Nucleus accumbens (tissue), 56 donors: ENCODE measurements around the gene NCF2.

Source experiments
- DNase-seq, 56 donors: peaks; one replicate each; lab custom pipeline; 2025; lab: John Stamatoyannopoulos, UW

Gene NCF2

DNA sequence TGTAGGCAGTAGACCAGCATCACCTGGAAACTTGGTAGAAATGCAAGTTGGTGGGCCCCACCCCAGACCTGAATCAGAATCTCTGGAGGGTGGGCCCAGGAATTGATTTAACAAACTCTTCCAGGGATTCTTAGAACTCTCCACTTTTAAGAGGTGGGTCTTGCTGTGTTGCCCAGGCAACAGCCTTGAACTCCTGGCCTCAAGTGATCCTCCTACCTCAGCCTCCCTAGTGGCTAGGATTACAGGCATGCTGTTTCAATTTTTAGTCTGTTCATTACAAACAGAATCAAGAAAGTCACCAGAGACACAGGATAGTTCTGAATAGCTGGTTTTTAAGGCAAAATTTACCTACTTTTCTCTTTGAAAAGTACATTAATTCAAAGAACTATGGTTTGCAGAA is 31.2 kb downstream of the NCF2 start:
- DNase-seq, result no peak

DNA sequence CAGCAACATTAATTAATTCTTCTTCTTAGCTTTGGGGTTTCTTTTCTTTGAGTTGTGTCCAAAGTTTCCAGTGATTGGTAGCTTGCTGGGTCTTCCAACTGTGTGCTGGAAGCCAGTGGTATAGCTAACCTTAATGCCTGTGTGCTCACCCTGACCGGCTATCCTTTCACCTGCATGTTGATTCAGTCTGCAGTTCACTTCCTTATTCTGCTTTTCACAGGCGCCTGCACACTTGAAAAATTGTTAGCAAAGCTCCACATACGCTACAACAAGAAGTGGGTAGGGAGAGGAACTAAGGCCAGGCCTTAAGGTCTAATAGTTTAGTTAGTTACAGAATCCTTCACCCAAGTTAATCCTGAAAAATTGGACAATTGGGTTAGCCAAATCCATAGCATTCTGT is 35.7 kb downstream of the NCF2 start:
- no peak for DNase-seq

DNA sequence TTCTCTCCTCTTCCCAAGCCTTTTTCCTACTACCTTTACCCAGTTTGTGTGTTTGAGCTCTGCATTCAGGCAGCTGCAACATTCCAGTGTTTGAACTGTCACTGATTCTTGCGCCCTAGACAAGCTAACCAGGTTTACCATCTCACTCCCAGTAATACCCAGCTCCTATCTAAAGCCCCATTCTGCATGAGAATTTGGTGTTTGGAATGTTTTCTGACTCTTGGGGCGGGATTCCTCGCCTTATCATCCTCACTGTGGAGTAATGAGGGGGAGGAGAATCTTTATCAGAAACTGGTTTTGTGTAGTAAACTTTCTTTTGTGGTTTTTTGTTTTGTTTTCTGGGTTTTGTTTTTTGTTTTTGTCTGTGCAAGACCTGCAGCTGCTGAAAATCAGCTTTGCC is 36.5 kb downstream of the NCF2 start:
- DNase-seq, result no peak

DNA sequence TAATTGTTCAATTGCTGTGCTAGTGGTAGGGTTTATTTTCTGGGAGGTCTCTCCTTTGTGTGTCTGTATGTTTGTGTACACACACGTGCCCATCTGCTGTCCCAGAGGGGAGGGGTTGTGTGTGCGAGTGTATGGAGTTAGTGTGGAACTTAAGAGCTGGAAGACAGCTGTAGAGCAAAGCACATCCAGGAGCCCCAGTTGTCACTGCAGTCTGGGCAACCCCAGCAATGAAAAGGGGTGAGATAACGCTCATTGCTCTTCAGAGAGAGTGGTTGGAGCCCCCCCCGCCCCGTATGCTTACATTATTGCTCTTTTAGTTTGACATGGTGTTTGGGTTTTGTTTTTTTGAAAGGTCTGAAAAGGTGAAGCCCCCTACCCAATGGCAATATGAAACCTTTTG is 36.9 kb downstream of the NCF2 start:
- DNase-seq, result no peak

DNA sequence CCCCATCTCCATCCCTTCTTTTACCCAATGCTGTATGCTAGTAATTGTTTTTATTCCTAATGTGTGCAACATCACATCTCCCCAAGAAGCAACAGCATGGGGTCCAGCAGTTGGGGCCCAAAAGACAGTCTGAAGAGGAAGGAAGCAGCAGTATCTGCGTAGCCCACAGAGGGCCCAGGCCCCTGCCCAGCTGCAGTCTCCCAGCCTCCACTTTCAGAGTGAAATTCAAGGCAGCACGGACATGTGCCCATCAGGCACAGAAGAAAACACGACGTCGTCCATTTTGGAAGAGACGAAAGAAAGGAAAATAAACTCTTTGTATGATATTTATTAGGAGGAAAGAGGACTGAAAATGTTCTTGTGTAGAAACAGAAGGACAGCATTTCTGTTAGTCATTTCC is 37.4 kb downstream of the NCF2 start:
- DNase-seq, result no peak

DNA sequence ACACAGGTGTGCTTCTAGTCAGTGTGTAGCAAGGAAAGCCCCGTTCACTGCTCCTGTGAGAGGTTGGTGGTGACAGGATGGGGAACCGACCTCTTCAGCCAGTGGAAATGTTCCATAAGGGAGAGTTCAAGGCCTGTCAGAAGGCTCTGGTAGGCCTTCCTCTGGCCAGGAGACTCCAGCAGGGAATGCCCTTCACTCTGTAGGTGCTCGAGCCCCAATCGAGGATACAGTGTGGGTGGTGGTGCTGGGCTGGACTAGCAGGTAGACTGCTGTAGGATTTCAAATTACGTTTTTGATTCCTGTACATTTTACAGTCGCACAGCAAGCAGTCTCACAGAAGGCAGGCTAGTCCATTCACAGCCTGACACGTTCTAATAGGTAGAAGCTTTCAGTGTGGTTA is 37.8 kb downstream of the NCF2 start:
- no peak for DNase-seq

DNA sequence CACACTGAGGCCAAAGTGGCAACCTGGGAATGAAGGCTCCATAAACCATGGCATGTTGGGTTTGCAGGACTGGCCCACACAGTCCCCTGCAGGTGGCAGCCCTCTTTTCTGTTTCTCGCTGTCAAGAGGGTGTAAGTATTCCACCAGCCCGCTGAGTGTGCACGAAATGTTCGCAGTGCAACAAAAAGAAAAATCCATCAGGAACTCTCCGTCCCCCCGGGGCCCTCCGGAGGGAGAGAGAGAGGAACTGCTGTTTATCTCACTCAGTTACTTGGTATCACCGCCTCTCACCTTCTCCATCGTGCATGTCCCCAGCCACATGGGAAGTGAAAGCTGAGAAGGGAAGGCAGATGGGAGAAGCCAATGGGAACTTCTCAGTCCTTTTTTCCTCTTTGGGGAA is 38.3 kb downstream of the NCF2 start:
- peak in 1 of 56 donors; percentile 9 for DNase-seq

DNA sequence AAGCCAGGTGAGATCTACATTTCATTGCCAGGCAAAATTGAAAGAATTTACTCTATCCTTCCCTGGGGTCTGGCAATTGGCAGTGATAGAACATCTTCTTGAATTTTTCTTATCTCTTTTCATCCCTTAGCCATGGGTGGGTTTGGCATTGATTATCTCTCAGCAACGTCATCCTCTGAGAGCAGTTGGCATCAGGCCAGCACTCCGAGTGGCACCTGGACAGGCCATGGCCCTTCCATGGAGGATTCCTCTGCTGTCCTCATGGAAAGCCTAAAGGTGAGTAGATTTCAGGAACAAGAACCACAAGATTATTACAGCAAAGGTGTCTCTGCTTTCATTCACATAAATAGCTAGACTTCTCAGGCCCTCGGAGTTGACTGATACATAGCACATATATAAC is 39.3 kb downstream of the NCF2 start:
- DNase-seq, result no peak

DNA sequence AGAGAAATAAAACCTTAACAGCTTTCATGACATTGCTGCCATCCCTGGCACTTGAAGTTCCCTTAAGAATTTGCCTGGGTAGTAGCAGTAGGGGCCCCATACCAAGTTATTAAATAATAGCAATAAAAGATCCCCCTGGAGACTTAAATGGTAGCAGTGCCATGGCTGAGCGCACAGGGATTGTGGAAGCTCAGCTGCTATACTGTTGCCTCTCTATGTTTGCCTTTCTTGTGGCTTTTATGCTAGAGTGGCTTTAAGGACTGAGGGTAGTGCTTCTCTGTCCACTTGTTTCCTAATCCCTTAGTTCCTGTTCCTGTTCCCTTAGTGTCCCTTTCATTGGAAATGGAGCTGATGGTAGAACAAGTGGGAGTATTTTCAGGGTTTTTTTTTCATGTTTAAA is 42.1 kb downstream of the NCF2 start:
- no peak for DNase-seq

DNA sequence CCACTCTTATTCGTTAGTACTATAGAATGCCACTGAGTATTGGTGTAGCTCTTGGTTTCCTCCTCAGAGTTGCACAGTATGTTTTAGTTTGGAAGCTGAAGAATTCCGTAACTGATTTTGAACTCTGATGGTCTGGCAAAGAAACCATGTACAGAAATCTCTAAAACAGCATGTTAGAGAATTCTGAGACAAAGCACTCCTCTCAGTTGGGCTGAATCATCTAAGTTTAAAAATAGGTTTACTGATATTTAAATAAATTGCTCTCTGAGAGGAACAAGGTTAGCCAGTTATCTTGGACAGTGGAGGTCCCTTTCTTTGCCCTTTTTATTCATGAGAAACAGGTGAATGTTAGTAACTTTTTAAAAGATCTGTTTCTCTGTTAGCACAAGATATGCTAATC is 43.8 kb downstream of the NCF2 start:
- no peak for DNase-seq

DNA sequence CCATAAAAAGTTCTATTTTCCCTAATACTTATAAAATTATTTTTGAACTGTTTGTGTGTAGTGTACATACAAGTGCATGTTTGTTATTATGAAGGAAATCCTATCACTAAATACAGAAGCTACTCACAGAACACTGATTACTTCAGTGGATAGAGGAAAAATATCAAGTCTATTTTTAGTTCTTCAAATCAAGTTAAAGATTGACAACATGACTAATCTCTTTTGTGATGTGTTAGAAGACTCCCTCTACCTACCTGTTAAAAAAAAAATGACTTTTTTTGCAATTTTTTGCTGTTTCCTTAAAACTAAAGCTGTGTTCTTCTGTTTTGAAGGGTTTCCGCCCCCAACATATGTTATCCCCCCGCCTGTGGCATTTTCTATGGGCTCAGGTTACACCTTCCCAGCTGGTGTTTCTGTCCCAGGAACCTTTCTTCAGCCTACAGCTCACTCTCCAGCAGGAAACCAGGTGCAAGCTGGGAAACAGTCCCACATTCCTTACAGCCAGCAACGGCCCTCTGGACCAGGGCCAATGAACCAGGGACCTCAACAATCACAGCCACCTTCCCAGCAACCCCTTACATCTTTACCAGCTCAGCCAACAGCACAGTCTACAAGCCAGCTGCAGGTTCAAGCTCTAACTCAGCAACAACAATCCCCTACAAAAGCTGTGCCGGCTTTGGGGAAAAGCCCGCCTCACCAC is 45.5 kb downstream of the NCF2 start:
- no peak for DNase-seq

DNA sequence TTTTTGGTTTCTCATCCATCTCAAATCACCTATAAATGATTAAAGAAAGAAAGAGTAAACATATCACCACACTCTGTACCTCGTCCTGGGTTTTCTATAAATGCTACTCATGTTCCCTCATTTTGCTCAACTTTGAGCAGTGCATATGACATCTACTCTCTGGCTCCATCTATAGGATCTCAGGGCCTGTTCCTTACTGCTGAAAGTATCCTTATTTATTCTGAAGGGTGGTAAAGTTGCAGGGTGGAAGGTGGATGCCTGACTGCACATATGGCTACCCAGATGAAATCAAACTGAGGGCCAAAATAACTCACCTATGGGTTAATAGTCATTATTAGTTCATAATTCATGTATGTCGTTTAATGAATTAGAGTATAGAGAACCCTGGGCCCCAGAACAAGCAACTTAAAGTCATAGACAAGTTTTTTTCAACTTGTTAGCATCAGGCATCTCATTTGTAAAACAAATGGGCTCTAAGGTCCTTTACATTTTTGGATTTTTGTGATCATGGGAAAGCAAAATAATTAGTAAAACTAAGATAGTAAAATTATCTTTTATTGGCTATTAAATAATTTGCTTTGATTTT is 46.5 kb downstream of the NCF2 start:
- DNase-seq, result peak in 1 of 56 donors; percentile 21

DNA sequence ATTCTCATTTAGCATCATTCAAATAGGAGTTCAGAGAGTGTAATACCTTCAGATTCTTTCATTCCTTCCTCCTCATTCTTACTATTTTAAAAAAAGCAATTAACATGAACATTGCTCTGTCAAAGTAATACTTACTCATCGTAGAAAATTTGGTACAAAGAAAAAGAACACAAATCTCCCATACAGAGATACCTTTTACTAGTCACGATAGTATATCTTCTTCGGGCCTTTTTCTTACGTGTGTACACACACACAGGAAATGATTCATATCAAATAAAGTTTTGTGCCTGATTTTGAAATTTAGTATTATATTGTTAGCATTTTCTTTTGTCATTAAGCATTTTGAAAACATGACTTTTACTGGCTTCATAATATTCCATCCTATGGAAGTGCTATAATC is 52.9 kb downstream of the NCF2 start:
- no peak for DNase-seq

DNA sequence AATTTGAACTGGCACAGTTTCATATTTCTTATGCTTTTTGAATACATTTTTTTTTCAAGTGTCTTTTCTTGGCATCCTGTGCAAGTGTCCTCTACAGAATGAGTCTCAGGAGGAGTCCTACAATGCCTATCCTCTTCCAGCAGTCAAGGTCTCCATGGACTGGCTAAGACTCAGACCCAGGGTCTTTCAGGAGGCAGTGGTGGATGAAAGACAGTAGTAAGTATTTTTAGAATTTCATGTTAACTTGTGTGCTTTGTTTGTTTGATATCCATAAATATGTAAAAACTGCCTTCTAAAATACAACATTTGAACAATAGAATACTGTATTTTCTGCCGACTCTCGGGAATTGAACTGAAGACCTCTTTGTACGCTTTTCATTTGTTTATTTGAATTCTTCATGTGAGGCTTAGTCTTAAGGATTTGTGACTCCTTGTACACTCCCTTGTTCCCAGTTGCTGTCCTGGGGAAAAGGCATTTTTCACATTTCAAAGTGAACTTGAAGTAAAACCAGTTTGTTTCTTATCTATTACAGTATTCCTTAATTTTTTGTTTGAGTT is 56.6 kb downstream of the NCF2 start:
- no peak for DNase-seq

DNA sequence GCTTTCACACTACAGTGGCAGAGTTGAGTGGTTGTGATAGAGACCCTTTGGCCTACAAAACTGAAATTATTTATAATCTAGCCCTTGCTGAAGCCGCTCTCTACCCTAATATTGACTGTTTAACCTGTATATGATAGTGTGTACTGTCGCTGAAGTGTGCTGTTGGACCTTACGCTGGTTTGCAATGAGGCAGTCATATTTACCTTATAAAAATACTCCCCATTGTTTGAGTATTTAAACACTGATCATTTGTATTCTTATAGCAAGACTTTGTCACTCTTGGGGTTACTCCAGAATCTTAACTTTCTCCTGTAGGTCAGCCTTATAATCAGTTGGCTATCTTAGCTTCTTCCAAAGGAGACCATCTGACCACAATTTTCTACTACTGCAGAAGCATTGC is 61.7 kb downstream of the NCF2 start:
- no peak for DNase-seq

DNA sequence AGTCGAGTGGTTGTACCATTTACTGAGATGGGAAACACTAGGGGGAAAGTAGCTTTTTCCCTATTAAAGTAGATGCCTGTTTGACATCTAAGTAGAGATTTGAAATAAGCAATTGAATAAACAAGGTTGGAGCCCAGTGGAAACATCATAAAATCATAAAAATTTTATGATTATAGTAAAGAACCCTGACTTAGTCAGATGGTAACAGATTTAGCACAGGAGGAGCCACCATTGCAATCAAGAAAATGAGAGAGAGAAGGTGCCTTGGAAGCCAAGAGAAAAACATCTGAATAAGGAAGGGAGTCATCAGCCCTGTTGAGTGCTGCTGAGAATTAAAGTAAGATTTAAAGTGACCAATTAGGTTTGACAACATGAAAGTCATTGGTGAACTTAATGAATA is 68.2 kb downstream of the NCF2 start:
- no peak for DNase-seq

DNA sequence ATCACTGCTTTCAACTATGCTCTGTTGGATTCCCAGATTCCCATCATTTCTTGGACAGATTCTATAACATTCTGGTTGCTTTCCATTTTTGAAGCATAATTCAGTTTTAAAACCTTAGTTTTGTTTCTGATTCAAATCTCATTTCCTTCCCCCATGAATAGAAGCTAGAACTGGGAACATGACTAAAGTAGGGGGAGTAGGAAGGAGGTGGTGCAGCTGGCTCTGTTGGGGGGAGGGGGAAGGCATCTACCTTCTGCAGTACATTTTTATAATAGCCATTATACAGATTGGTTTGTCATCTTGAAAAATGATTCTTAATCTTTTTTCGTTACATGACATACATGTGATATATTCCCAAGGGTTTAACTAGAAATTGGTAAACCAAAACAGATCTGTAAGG is 69.9 kb downstream of the NCF2 start:
- DNase-seq, result peak in 5 of 56 donors; percentile 1 to 16 (median 5)

DNA sequence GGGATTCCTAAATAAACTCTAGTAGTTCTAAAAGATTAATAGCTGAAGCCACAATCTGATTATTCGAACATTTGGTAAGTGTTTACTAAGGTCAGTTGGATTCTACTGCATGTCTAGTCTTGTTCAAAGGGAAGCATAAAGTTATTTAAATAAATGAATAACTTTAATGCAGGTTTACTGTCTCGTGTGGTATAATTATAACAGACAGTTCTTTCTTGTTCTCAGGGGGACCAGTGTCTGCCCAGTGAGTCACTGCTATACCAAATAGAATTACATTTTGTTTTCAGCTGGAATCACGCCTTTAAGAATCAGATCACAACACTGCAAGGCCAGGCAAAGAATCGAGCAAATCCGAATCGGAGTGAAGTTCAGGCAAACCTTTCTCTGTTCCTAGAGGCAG is 72.9 kb downstream of the NCF2 start:
- no peak for DNase-seq

DNA sequence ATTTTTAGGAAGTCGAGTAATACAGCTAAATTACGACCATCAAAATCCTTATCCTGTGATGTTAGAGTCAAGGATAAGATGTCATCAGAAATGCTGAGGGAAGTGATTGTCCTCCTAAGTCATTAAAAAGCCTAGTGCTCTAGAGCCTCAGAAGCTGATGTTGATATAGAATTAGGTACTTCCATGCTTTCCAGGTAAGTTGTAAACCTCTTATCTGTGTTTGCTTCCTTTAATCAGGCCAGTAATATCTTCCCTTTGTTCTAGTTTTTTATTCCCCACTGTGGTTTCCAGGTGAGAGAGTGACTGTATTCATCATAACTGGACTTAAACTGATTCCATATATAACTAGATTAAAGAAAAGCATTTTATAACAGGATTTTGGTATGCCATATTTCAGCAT is 73.5 kb downstream of the NCF2 start:
- DNase-seq, result no peak

DNA sequence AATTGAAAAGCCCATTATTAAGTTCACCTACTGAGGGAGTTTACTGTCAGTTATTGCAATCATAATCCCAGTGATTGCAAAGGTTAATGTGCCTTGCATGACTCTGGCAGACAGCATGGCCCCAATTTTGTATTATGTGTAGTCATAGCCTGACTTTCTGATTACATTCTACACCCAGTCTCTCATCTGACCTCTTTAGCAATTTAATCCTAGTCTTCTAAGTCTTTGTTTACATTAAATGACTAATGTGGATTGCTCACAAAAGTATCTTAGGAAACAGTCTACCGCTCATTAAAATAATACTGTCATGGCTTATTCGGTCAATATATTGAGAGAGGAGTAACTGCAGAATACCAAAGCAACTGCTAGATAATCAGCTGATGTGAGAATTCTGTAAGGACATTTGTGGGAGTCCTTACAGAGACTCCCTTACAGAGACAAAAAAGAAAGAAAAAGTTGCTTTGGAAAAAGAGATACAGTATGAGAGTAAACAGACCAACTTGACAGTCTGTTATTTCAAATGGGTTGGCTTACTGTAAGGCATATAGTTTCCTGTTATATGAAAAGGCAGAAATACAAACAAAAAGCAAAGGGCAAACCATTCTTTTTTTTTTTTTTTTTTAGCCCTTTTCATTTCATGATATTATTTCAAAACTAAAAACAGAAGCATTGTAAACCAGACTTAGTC is 75.1 kb downstream of the NCF2 start:
- DNase-seq, result no peak

DNA sequence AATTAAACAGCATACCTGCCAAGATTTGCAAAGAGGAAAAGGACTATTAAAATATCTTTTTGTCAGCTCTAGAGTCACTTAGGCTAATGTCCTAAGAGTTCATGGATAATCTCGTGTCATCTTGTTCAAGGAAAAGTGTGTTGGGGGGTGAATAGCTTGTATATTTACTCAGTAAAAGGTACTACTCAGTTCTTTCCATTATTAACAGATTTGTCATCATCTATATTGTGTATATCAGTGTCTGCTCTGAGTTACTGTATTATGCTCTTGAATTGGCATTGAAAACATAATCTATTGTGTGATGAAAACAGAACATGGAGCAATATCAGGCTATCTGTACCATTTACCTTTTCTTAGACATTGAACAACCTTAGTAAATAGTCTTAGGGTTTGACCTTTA is 76.0 kb downstream of the NCF2 start:
- no peak for DNase-seq

DNA sequence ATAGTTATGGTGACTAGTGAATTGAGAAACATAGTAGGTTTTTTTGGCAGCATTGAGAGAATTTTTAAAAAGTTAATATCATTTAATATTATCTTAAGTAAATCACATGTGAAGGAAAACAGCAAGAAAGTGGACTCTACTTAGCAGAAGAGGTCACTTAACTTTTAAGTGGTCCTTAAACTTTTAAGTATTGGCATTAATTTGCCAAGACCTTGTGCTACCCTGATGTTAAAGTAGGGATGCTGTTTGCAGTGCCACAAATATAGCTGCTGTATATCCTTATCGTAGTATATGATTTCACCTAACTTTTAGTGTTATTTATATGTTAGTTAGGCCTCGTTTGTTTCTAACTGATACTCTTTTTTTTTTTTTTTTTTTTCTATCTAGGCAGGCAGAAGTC is 77.8 kb downstream of the NCF2 start:
- no peak for DNase-seq
